G401.6 (cell line): ENCODE data around the gene NDUFA8.
"Not testable (repeated sequence)": the region's sequence is repeated elsewhere in the genome, so short reads cannot be mapped to it uniquely, and the experiment has no call there.

ENCODE experiments used
- FAIRE-seq: peaks from 2 replicates; lab custom pipeline; 2012; peaks lifted over from hg19 to GRCh38; lab: Jason Lieb, UNC

Gene NDUFA8

DNA sequence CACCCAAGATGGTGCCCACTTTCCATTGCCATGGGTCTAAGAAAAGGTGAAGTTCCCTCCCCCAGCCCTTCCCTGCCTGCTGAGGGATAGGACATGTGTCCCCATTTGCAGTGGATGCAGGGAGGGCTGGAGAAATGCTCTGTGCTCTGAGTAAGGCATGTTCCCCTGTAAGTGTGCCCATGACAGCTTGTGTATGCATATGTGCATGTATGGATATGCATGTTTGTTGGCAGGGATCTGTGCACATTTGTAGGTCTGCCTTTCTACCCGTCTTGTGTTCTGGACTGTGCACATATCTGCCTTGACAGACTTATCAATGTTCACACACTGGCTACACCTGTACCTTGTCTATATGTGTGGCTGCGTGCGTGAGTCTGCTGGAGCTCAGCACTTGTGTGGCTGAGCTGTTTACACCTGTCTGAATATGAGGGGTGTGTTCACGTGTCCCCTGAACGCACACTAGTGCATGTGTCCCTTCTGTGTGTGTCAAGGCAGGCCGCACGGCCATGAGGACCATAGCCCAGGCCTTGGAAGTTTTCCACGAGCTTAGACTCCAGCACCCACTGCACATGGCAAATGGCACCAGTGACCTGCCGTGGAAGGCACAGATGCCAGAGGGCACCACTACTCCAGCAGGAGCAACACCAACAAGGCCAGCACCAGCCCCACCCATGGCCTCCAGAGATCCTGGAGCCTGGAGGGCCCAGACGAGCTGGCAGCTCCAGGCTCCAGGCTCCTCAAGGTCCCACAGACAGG, 39.1 kb downstream of the NDUFA8 start:
- no peak for FAIRE-seq

DNA sequence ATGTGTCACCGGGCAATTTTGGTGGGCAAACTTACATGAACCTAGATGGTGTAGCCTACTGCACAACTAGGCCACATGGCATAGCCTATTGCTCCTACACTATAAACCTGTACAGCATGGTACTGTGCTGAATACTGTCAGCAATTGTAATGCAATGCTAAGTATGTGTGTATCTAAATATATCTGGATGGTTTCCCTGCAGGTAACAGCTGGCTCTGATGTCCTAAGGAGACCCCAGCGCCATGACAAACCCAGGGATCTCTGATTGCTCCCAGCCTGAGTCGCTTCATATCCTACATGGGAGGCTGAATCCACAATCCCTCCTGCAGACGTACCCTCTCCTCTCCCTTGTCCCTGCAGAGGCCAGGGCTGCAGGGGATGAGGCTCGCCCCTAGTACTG, 39.9 kb downstream of the NDUFA8 start:
- no peak for FAIRE-seq

DNA sequence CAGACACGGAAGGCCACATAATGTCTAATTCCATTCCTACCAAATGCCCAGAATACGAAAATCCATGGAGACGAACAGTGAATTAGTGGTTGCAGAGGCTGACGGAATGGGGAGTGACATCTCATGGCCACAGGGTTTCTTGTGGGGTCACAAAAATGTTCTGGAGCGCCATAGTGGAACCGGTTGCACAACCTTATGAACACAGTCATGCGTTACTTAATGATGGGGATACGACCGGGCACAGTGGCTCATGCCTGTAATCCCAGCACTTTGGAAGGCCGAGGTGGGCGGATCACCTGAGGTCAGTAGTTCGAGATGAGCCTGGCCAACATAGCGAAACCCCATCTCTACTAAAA, 40.4 kb downstream of the NDUFA8 start:
- FAIRE-seq: no peak

DNA sequence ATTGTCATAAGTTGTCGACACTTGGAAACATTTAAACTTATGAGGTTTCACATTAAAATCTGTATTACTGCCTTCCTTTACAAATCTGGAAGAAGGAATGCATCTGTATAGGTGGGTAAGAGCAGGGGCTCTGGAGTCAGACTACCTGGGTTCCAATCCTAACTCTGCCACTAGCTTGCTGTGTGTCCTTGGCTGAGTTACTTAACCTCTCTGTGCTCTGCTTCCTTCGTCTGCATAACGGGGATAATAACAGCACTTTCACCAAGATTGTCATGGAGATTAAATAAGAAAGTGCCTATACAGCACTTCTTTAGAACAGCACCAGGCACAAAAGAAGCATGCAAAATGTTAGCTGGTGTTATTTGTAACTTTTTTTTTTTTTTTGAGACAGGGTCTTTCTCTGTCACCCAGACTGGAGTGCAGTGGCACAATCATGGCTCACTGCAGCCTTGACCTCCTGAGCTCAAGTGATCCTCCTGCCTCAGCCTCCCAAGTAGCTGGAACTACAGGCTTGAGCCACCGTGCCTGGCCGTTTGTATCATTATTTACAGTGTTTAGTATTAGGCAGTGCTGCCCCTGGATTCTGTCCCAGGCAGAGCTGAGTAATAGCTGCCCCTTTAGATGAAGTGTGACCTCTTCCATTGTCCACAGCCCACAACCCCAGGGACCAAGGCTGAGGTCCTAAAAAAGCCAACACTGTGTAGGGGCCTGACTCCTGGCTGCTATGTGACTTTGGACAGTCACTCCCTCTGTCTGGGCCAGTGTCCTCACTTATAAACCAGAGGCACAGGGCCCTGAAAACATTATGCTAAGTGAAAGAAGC, 41.0 kb downstream of the NDUFA8 start:
- no peak for FAIRE-seq

DNA sequence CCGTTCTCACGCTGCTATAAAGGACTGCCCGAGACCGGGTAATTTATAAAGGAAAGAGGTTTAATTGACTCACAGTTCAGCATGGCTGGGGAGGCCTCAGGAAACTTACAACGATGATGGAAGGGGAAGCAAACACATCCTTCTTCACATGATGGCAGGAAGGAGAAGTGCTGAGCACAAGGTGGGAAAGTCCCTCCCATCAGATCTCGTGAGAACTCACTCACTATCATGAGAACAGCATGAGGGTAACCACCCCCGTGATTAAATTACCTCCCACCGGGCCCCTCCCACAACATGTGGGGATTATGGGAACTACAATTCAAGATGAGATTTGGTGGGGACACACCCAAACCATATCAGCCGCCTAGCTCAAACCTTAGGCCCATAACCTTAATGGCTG, 42.3 kb downstream of the NDUFA8 start:
- FAIRE-seq: not testable (repeated sequence)

DNA sequence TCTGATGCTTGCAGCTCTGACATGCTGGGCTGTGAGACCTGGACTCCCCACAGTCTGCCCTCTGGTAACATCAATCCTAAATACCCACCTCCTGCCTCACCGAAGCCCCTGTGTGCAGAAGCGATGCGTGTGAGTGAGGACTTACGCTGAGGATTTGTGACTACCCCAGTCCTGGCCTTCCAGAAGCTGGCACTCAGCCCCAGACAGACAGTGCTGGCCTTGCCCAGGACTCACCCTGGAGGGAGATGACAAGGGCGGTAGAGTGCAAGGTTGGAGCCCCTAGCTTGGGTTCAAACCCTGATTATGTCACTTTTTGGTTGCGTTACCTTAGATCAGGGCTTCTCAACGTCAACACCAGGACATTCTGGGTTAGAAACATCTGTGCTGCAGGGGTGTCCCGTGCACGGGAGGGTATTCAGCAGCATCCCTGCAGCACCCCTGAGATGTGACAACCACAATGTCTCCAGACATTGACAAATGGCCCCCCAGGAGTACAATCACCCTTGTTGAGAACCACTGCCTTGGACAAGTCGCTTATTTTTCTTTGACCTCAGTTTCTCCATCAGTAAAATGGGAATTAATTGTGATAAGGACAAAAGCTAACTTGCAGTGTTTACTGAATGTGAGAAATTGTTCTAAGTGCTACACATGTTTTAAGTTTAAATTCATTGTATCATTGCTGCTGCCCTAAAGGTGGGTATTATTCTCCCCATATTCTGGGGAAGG, 43.0 kb downstream of the NDUFA8 start:
- FAIRE-seq: no peak

DNA sequence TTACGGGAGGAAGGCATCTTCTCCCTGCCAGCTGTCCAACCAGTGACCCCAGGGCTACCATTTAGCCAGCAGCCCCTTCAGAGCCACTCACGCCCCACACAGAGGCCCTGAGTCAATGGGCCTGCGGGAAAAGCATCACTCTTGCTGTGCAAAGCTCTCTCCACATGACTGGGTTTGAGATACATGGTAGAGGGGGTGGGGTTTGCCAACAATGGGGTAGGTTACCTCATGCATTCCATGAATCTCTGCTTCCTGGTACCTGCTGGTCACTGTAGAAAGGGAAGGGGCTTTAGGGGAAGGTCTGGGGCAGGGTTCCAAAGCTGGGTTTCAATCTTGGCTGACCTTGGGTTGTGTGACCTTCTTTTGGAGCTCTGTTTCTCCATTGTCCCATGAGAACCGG, 43.5 kb downstream of the NDUFA8 start:
- no peak for FAIRE-seq

DNA sequence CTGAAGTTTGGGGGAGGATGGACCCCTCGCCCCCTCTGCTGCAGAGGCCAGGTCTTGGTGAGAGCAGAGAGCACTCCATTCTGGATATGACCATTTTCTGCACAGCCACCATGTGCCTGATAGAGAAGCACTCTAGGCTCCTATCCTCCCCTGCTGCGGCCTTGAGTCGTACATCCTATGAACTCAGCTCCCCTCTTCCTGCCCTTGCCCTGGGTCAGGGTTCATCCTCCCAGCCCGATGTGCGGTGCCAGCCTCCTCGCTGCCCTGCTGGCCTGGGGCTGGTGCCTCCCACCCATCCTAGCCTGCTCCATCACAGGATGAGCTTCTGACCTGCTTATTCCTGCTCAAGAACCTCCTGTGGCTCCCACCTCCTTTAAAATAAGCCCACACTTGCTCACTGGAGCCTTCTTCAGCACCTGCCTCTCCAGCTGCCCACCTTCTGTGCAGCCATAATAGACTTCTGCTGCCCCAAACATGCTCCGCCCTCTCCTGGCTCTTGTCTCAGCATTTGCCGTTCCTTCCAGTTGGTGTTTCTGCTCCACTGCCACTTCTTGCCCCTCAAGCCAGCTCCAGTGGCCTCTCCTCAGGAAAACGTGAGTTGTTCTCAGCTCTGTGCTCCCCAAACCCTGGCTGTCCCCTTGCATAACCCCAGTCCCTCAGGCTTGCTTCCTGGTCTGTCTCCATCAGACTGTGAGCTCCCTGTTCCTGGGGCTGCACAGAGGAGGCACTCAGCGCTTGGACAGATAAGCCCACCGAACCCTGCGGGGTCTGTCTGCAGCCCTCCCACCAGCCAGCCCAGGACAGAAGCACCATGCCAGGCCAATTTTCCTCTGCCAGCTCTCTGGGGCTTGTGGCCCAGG, 44.2 kb downstream of the NDUFA8 start:
- FAIRE-seq: no peak

DNA sequence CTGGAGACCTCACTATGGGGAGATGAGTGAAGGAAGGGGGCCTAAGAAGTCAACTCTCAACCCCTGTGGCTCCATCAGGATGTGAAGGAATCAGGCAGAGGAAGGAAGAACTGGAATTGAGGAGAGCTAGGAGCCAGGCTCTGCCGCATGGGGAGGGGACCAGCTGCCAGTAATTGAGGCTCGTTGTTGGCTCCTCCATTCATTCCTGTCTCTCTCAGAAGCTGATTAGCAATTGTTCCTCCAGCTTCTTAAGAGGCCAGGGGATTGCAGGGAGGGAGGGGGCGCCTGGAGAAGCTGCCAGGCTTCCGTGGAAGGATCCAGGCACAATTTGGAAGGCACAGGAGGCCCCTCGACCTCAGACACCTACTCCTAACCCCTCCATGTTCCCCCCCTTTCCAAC, 46.0 kb downstream of the NDUFA8 start:
- no peak for FAIRE-seq

DNA sequence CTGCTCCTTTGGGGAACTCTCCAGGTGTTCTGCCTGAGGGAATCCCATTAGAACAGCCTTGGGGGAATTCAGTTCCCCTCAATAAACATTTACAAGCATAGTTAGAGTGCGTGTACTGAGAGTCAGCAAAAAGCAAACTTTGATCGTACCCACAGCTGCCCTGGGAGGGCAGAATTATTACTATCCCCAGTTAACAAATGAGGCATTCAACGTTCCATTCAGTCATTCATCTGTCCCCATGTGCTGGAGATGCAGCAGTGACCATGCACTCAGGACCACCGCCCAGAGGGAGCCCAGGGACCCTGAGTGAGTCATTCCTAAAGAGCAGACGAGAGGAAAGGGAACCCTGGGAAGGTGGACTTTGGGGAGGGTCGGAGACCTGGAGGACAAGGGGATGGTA, 47.3 kb downstream of the NDUFA8 start:
- FAIRE-seq: no peak

DNA sequence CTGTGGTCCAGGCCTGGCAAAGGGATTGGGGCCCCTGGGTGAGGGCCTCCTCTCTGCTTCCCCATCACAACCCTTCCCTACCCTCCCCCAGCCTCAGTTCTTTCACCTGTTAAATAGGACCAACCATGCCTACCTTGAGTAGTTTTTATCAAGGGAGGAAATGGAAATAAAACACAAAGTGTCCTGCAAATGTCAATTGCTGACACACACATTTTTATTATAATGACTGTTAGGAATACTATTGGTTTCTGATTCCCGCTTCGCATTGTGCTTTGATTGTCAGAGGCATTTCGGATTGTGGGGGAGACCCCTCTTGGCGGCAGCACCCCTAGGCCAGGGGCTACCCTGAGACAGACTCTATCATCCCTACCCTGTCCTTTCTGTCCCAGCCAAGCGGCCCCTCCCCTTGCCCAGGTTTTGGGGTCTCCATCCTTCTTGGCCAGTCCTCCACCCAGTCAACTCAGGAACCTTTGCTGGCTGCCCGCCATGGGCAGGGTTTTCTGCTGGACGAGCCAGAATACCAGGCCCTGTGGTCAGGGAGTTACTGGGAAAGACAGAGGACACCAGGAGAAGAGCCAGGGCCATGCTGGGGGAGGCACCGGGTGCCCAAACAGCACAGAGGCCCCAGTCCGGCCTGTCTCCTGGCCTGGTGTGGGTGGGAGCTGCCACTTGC, 48.0 kb downstream of the NDUFA8 start:
- no peak for FAIRE-seq

DNA sequence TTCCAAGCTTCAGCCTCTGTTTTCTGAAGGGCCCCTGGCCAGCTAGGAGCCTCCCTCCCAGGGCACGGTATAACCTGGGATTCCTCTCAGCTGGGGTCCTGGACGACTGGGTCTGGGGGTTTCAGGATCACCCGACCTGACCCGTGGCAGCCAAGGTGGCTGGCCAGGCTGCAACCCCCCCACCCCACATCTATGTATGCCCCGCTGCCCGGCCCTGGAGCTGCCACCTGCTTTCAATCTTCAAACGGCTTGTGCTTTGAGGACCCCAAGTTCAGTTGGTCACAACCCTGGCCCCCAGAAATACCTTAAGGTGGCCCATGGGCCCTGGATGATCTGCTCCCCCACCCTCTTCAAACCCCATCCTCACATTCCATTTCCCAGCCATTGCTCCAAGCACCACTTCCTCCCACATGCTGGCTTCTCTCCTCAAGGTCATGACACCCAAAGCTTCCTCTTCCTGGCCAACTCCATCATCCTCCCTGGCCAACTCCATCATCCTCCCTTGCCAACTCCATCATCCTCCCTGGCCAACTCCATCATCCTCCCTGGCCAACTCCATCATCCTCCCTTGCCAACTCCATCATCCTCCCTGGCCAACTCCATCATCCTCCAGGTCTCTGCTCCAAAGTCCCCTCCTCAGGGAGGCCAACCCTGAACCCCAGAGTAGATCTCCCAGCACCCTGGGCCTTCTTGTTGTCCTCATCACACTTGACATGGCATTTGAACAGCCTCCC, 49.3 kb downstream of the NDUFA8 start:
- FAIRE-seq: no peak

DNA sequence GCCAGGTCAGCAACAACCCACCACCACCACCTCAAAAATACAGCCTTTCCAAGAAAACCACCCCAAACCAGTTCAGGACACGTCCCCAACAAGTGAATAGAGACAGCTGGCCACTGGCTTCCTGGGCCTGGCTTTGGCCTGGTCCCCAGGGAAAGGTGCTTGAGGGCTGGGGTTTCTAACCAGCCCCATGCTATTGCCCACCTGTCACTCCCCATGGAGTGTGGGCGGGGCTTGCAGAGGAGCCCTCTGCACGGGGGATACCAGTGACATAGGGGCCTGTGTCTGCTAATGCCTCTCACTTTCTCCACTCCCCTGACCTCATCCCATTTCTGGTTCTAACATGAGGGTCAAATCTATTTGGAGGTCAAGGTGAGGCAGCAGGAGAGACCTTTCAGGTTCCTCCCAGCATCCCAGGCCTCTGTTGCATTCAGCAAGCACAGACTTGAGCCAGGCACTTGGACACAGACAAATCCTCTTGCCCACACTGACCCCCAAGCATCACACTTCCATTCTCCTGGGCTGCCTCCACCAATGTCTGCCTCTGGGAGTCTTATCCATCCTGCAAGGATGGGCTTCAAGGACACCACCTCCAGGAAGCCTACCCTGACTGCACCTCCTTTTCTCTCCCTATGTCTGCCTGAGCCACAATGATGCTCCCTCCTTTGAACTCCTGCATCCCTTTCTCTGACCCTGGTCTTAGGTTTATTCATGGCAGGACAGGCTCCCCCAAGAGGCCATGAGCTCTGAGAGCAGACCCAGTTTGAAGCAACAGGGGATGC, 50.4 kb downstream of the NDUFA8 start:
- FAIRE-seq: no peak

DNA sequence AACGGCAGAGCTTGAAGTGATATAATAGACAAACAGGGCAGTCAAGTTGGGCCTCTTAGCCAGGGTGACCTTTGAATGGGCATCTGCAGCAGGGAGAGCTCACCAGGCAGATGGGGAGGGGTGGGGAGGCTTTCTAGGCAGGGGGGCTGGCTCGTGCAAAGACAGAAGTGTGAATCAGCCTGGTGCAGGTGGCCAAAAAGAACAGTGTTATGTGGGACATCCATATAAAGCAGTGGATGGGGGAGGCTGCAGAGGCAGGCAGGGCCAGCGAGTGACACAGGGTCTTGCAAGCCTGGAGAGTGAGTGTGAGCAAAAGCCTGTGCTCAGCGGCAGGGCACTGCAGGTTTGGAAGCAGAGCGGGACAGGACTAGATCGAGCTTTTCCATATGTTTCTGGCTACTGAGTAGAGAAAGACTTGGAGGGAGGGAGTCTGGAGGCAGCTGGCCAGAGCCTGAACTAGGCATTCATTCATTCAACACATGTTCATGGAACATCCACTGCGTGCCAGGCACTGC, 52.2 kb downstream of the NDUFA8 start:
- no peak for FAIRE-seq

DNA sequence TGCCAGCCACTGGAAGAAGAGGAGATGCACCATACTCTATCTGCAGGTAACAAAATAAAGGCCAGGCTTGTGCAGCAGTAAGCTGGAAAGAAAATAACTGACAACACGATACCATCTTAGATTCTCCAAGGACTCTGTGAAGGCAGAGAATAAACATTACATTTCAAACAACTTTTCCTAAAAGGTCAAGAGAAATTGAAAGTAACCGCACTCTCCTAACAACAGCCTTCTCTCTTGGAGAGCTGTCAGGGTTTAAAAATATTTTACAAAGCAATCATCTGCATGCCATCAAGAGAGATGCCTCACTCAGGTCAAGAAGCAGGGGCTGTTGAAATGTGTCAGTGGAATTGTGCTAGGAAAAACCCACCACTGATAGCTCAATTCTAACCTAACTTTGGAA, 53.0 kb downstream of the NDUFA8 start:
- FAIRE-seq: no peak

DNA sequence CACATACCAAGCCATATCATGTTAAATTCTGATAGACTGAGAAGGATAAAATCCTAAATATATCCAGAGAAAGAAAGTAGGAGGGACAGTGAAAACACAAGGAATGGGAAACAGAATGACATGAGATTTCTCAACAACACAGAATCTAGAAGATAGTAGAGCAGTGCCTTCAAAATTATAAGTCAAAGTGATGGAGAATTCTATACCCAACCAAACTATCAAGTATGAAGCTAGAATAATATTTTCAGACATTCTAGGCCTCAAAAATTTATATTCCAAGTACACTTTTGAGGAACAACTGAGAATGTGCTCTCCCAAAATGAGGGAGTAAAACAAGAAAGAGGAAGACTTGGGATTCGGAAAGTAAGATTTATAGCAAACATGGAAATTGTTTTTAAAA, 55.6 kb downstream of the NDUFA8 start:
- FAIRE-seq: no peak

DNA sequence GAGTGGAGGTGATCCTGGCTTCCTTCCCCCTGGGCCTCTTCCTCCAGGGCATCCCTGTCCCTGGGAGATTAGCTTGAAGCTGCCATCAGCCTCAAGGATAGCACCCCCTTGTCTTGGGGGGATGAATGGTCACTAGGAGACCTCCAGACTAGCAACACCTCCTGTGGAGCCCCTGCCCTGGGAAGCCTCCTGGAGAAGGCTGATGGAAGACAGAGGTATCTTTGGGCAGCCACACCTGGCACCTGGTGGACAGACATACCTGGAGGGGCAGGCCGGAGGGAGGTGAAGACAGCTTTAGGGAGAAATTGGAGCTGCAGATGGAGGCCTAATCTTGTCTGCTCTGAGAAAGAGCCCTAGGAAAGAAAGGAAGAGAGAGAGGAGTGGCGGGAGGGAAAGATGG, 57.4 kb downstream of the NDUFA8 start:
- FAIRE-seq: no peak

DNA sequence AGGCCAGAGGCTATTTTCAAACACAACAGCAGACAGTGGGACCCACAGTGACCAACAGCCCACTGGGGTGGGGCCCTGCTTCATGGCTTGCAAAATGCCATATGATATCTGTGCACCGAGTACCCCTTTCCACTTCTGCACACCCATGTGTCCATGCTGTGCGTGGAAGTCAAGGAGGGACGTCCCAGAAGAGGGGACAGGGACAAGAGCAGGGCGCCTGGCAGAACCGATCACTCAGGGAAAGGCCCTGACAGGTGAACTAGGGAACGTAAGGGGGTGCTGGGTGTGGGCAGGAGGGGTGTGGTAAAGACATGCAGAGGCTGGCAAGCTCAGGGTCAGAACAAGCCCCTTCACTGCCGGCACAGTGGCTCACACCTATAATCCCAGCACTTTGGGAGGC, 58.8 kb downstream of the NDUFA8 start:
- no peak for FAIRE-seq

DNA sequence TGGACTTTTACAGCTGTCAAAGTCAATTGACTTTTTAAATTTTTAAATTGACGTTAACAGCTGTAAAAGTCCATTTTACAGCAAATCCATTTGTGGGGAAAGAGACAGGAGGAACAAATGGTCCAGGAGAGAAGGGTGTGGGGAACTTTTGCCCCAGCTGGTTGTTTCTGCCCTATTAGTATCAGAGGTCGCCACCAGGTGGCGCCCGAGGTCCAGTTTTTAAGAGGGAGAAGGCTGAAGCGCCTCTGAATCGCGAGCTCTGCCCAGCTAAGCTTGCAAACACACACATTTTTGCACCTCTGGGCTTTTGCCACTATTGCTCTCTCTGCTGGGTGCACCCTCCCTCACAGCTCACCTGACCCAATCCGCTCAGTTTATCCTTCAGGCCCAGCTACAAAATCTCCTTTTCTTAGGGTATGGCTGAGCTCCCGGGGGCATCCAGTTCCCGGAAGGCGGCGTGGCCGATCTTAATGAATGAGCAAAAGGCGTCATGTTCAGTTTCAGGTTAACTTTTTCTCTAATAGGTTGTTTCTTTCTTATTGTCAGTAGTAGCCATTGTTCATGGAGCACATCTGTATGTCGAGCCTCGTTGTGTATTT, 60.2 kb downstream of the NDUFA8 start:
- peak; percentile 71 for FAIRE-seq
